Measurements from ENCODE around the gene MUC13.

Gene MUC13

DNA sequence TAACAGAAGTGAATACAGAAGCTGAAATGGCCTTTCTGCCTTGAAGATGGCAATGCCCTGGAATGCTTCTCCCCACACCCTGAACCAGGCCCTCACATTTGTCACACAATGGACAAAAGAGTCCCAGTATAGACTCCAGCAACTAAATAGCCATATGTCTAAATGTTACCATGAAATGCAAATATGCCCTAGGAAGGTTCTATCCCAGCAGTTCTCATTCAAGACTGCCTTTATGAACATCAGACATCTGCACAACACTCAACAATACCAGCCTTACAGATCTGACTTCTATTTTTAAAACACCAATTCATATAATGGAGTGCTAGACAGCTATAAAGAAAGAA, 55.2 kb downstream of the MUC13 start:
- H3K36me3 ChIP-seq (ENCODE audit: insufficient read depth, low read length): no peaks in the 10 kb centered on the region
- TF ChIP-seq, protein P1, sequence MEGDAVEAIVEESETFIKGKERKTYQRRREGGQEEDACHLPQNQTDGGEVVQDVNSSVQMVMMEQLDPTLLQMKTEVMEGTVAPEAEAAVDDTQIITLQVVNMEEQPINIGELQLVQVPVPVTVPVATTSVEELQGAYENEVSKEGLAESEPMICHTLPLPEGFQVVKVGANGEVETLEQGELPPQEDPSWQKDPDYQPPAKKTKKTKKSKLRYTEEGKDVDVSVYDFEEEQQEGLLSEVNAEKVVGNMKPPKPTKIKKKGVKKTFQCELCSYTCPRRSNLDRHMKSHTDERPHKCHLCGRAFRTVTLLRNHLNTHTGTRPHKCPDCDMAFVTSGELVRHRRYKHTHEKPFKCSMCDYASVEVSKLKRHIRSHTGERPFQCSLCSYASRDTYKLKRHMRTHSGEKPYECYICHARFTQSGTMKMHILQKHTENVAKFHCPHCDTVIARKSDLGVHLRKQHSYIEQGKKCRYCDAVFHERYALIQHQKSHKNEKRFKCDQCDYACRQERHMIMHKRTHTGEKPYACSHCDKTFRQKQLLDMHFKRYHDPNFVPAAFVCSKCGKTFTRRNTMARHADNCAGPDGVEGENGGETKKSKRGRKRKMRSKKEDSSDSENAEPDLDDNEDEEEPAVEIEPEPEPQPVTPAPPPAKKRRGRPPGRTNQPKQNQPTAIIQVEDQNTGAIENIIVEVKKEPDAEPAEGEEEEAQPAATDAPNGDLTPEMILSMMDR (IDR thresholded peaks at IDR 0.05; ENCODE audit: borderline replicate concordance, extremely low read depth, low read length, poor library complexity, severe bottlenecking): no peak
- TF ChIP-seq EZH2 (IDR thresholded peaks at IDR 0.05; ENCODE audit: borderline replicate concordance, low read depth, low read length, severe bottlenecking): no peak
- H3K4me3 ChIP-seq (ENCODE audit: low read depth in 1 of 2, low read length in 2 of 2): no peak overlapping the region
- no peak overlapping the region for H2AFZ ChIP-seq (ENCODE audit: low read depth, low read length)
- H3K9ac ChIP-seq (ENCODE audit: low read depth, low read length): no peak overlapping the region
- no peak overlapping the region for H3K27ac ChIP-seq (ENCODE audit: low read length)
- H3K79me2 ChIP-seq (ENCODE audit: insufficient read depth, low read length): no peaks in the 10 kb centered on the region
- H3K4me1 ChIP-seq (ENCODE audit: insufficient read depth, low read length): no peaks in the 10 kb centered on the region
- no peaks in the 10 kb centered on the region for H4K20me1 ChIP-seq (ENCODE audit: insufficient read depth, low read length)
- ATAC-seq (ENCODE audit: insufficient read depth, low read depth): no peak
- no peak for DNase-seq
- H3K4me2 ChIP-seq (ENCODE audit: insufficient read depth, low read length): no peak overlapping the region
- H3K27me3 ChIP-seq (ENCODE audit: insufficient read depth, low read length, poor library complexity): no peaks in the 10 kb centered on the region
- H3K9me3 ChIP-seq (ENCODE audit: insufficient read depth, low read length, severe bottlenecking): no peaks in the 10 kb centered on the region

DNA sequence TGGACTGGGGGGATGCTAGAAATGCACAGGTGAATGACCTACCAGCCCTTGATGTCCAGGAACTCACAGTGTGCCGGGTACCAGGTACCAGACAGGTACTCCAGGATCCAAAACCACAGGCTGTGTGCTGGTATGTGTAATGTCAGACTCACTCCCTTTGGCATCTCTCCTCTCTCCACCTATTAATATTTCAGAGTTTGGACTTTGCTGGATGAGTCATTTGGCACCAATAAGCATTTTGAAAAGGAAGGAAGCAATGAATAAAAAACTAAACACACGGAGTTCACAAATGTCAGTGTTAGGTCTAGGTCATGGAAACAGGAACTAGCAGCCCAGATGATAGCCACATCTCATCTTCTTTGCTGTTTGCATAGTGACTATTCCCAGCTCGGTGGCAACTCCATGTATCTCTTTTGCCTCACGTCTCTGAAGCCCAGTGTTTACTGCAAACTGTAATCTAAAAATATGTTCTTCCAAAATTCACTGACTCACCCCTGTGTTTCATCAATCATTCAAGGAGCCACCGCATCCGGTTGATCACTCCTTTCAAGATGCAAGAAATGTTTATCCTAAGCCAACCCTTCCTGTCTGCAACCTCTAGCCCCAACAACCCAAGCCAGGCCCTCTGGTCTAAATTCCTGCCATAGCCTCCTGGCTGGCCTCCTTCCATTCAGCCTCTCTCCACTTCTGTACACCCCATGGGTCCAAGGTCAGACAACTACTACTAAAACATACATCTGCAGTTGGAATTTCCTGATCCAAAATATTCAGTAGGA, 55.8 kb downstream of the MUC13 start:
- ATAC-seq (ENCODE audit: insufficient read depth, low read depth): no peak
- Histone ChIP-seq H4K20me1 (ENCODE audit: insufficient read depth, low read length) (no peaks in the 10 kb centered on the region), H3K4me3 (ENCODE audit: low read depth in 1 of 2, low read length in 2 of 2) (no peak overlapping the region), H3K27ac (ENCODE audit: low read length) (no peak overlapping the region), H3K9ac (ENCODE audit: low read depth, low read length) (no peak overlapping the region), H3K4me2 (ENCODE audit: insufficient read depth, low read length) (no peak overlapping the region), H2AFZ (ENCODE audit: low read depth, low read length) (no peak overlapping the region), H3K27me3 (ENCODE audit: insufficient read depth, low read length, poor library complexity) (no peaks in the 10 kb centered on the region), H3K9me3 (ENCODE audit: insufficient read depth, low read length, severe bottlenecking) (no peaks in the 10 kb centered on the region), H3K79me2 (ENCODE audit: insufficient read depth, low read length) (no peaks in the 10 kb centered on the region), H3K4me1 (ENCODE audit: insufficient read depth, low read length) (no peaks in the 10 kb centered on the region), H3K36me3 (ENCODE audit: insufficient read depth, low read length) (no peaks in the 10 kb centered on the region)
- DNase-seq: no peak
- no peak for TF ChIP-seq EZH2 (IDR thresholded peaks at IDR 0.05; ENCODE audit: borderline replicate concordance, low read depth, low read length, severe bottlenecking)
- TF ChIP-seq, protein P1 (IDR thresholded peaks at IDR 0.05; ENCODE audit: borderline replicate concordance, extremely low read depth, low read length, poor library complexity, severe bottlenecking): no peak

DNA sequence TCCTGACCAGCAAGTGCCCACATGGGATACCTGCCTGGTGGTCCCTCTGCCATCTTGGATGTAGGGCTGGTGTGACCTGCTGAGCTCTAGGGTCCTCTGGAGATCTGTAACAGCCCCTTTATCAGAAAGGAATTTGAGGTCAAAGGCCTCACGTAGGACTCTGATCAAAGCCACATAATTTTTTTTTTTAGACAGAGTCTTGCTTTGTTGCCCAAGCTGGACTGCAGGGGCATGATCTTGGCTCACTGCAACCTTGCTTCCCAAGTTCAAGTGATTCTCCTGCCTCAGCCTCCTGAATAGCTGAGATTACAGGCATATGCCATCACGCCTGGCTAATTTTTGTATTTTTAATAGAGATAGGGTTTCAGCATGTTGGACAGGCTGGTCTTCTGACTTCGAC, 56.9 kb downstream of the MUC13 start:
- Histone ChIP-seq H3K4me1 (ENCODE audit: insufficient read depth, low read length) (no peaks in the 10 kb centered on the region), H3K9ac (ENCODE audit: low read depth, low read length) (no peak overlapping the region), H3K4me3 (ENCODE audit: low read depth in 1 of 2, low read length in 2 of 2) (no peak overlapping the region), H3K9me3 (ENCODE audit: insufficient read depth, low read length, severe bottlenecking) (no peaks in the 10 kb centered on the region), H3K79me2 (ENCODE audit: insufficient read depth, low read length) (no peaks in the 10 kb centered on the region), H3K36me3 (ENCODE audit: insufficient read depth, low read length) (no peaks in the 10 kb centered on the region), H2AFZ (ENCODE audit: low read depth, low read length) (no peak overlapping the region), H3K27me3 (ENCODE audit: insufficient read depth, low read length, poor library complexity) (peaks cover 6% of the 10 kb centered on the region), H4K20me1 (ENCODE audit: insufficient read depth, low read length) (no peaks in the 10 kb centered on the region), H3K27ac (ENCODE audit: low read length) (no peak overlapping the region), H3K4me2 (ENCODE audit: insufficient read depth, low read length) (no peak overlapping the region)
- ATAC-seq (ENCODE audit: insufficient read depth, low read depth) (no peak), DNase-seq (no peak)
- no peak for TF ChIP-seq EZH2 (IDR thresholded peaks at IDR 0.05; ENCODE audit: borderline replicate concordance, low read depth, low read length, severe bottlenecking)
- TF ChIP-seq, protein P1 (IDR thresholded peaks at IDR 0.05; ENCODE audit: borderline replicate concordance, extremely low read depth, low read length, poor library complexity, severe bottlenecking): no peak
